Measurements from ENCODE around the gene SLC45A2.

The SLC45A2 gene

GRCh38 chr5:33994845-33995244 is 10.4 kb upstream of the SLC45A2 start:
- peaks cover 16% of the 10 kb centered on the region for H3K36me3 ChIP-seq (ENCODE audit: control insufficient read depth, insufficient read depth, low read length)
- no peak overlapping the region for H3K27ac ChIP-seq (ENCODE audit: low read depth, low read length, severe bottlenecking)
- no CpG with 5 or more reads among the region's 1 CpG for WGBS, 2 experiments (ENCODE audit: insufficient coverage in 2 of 2)
- H3K4me1 ChIP-seq (ENCODE audit: control insufficient read depth, insufficient read depth, low read length, poor library complexity, severe bottlenecking), result no peaks in the 10 kb centered on the region
- no peak overlapping the region for H3K4me3 ChIP-seq (ENCODE audit: extremely low read depth, insufficient read depth, low read length, poor library complexity, severe bottlenecking)
- no peaks in the 10 kb centered on the region for H3K9me3 ChIP-seq (ENCODE audit: control insufficient read depth, low read length)

- H3K36me3 ChIP-seq (ENCODE audit: control insufficient read depth, insufficient read depth, low read length), result peaks cover 28% of the 10 kb centered on the region
- H3K27ac ChIP-seq (ENCODE audit: low read depth, low read length, severe bottlenecking), result no peak overlapping the region
- no peaks in the 10 kb centered on the region for H3K9me3 ChIP-seq (ENCODE audit: control insufficient read depth, low read length)
- 100% methylated on average over 2 of the region's 2 CpGs for WGBS, 2 experiments (ENCODE audit: insufficient coverage in 2 of 2)
- H3K4me1 ChIP-seq (ENCODE audit: control insufficient read depth, insufficient read depth, low read length, poor library complexity, severe bottlenecking), result no peaks in the 10 kb centered on the region
- H3K4me3 ChIP-seq (ENCODE audit: extremely low read depth, insufficient read depth, low read length, poor library complexity, severe bottlenecking), result no peak overlapping the region
Observed at GRCh38 chr5:33992864-33993263, 8.4 kb upstream of the SLC45A2 start.

- Histone ChIP-seq H3K4me1 (ENCODE audit: control insufficient read depth, insufficient read depth, low read length, poor library complexity, severe bottlenecking) (no peaks in the 10 kb centered on the region), H3K4me3 (ENCODE audit: extremely low read depth, insufficient read depth, low read length, poor library complexity, severe bottlenecking) (no peak overlapping the region)
- 95 to 96% methylated on average over 6 of the region's 6 CpGs for WGBS, 2 experiments (ENCODE audit: insufficient coverage in 2 of 2)
Observed at GRCh38 chr5:33985447-33985846, 954 bp upstream of the SLC45A2 start.

GRCh38 chr5:33984178-33984577 is 315 bp downstream of the SLC45A2 start:
- Histone ChIP-seq H3K36me3 (ENCODE audit: control insufficient read depth, insufficient read depth, low read length) (peaks cover 20% of the 10 kb centered on the region), H3K9me3 (ENCODE audit: control insufficient read depth, low read length) (peaks cover 6% of the 10 kb centered on the region), H3K4me1 (ENCODE audit: control insufficient read depth, insufficient read depth, low read length, poor library complexity, severe bottlenecking) (no peaks in the 10 kb centered on the region), H3K4me3 (ENCODE audit: extremely low read depth, insufficient read depth, low read length, poor library complexity, severe bottlenecking) (no peak overlapping the region), H3K27ac (ENCODE audit: low read depth, low read length, severe bottlenecking) (no peak overlapping the region)
- 96 to 98% methylated on average over 15 of the region's 15 CpGs for WGBS, 2 experiments (ENCODE audit: insufficient coverage in 2 of 2)

More at GRCh38 chr5:33985447-33985846, 954 bp upstream of the SLC45A2 start:
- Histone ChIP-seq H3K27ac (ENCODE audit: low read depth, low read length, severe bottlenecking) (no peak overlapping the region), H3K9me3 (ENCODE audit: control insufficient read depth, low read length) (peaks cover 6% of the 10 kb centered on the region), H3K36me3 (ENCODE audit: control insufficient read depth, insufficient read depth, low read length) (peaks cover 24% of the 10 kb centered on the region)

- no peak overlapping the region for H3K4me3 ChIP-seq (ENCODE audit: extremely low read depth, insufficient read depth, low read length, poor library complexity, severe bottlenecking)
- peaks cover 6% of the 10 kb centered on the region for H3K9me3 ChIP-seq (ENCODE audit: control insufficient read depth, low read length)
- H3K36me3 ChIP-seq (ENCODE audit: control insufficient read depth, insufficient read depth, low read length), result no peaks in the 10 kb centered on the region
- no peak overlapping the region for H3K27ac ChIP-seq (ENCODE audit: low read depth, low read length, severe bottlenecking)
- no peaks in the 10 kb centered on the region for H3K4me1 ChIP-seq (ENCODE audit: control insufficient read depth, insufficient read depth, low read length, poor library complexity, severe bottlenecking)
- WGBS, 2 experiments (ENCODE audit: insufficient coverage in 2 of 2), result 85 to 100% methylated on average over 3 to 7 of the region's 8 CpGs
Observed at GRCh38 chr5:33981408-33982162, 2.9 kb downstream of the SLC45A2 start.

- no peaks in the 10 kb centered on the region for H3K36me3 ChIP-seq (ENCODE audit: control insufficient read depth, insufficient read depth, low read length)
- no peaks in the 10 kb centered on the region for H3K9me3 ChIP-seq (ENCODE audit: control insufficient read depth, low read length)
- H3K4me3 ChIP-seq (ENCODE audit: extremely low read depth, insufficient read depth, low read length, poor library complexity, severe bottlenecking), result no peak overlapping the region
- H3K4me1 ChIP-seq (ENCODE audit: control insufficient read depth, insufficient read depth, low read length, poor library complexity, severe bottlenecking), result no peaks in the 10 kb centered on the region
- no peak overlapping the region for H3K27ac ChIP-seq (ENCODE audit: low read depth, low read length, severe bottlenecking)
- 83 to 100% methylated on average over 1 of the region's 3 CpGs for whole genome bisulfite sequencing, 2 experiments (ENCODE audit: insufficient coverage in 2 of 2)
Observed at GRCh38 chr5:33980030-33980429, 4.5 kb downstream of the SLC45A2 start.

GRCh38 chr5:33978306-33978705 is 6.2 kb downstream of the SLC45A2 start:
- Histone ChIP-seq H3K36me3 (ENCODE audit: control insufficient read depth, insufficient read depth, low read length) (no peaks in the 10 kb centered on the region), H3K4me1 (ENCODE audit: control insufficient read depth, insufficient read depth, low read length, poor library complexity, severe bottlenecking) (no peaks in the 10 kb centered on the region), H3K27ac (ENCODE audit: low read depth, low read length, severe bottlenecking) (no peak overlapping the region), H3K4me3 (ENCODE audit: extremely low read depth, insufficient read depth, low read length, poor library complexity, severe bottlenecking) (no peak overlapping the region), H3K9me3 (ENCODE audit: control insufficient read depth, low read length) (no peaks in the 10 kb centered on the region)
- WGBS, 2 experiments (ENCODE audit: insufficient coverage in 2 of 2), result 75 to 78% methylated on average over 1 of the region's 1 CpG

GRCh38 chr5:33976307-33976706 is 8.2 kb downstream of the SLC45A2 start:
- Histone ChIP-seq H3K9me3 (ENCODE audit: control insufficient read depth, low read length) (no peaks in the 10 kb centered on the region), H3K4me3 (ENCODE audit: extremely low read depth, insufficient read depth, low read length, poor library complexity, severe bottlenecking) (no peak overlapping the region), H3K36me3 (ENCODE audit: control insufficient read depth, insufficient read depth, low read length) (no peaks in the 10 kb centered on the region), H3K4me1 (ENCODE audit: control insufficient read depth, insufficient read depth, low read length, poor library complexity, severe bottlenecking) (no peaks in the 10 kb centered on the region), H3K27ac (ENCODE audit: low read depth, low read length, severe bottlenecking) (no peak overlapping the region)
- no CpG with 5 or more reads among the region's 1 CpG for WGBS, 2 experiments (ENCODE audit: insufficient coverage in 2 of 2)

GRCh38 chr5:33975852-33976251 is 8.6 kb downstream of the SLC45A2 start:
- Histone ChIP-seq H3K4me3 (ENCODE audit: extremely low read depth, insufficient read depth, low read length, poor library complexity, severe bottlenecking) (no peak overlapping the region), H3K36me3 (ENCODE audit: control insufficient read depth, insufficient read depth, low read length) (no peaks in the 10 kb centered on the region), H3K9me3 (ENCODE audit: control insufficient read depth, low read length) (no peaks in the 10 kb centered on the region), H3K4me1 (ENCODE audit: control insufficient read depth, insufficient read depth, low read length, poor library complexity, severe bottlenecking) (no peaks in the 10 kb centered on the region), H3K27ac (ENCODE audit: low read depth, low read length, severe bottlenecking) (no peak overlapping the region)
- WGBS, 2 experiments (ENCODE audit: insufficient coverage in 2 of 2), result 71 to 74% methylated on average over 2 to 4 of the region's 5 CpGs

GRCh38 chr5:33973271-33973670 is 11.2 kb downstream of the SLC45A2 start:
- Histone ChIP-seq H3K36me3 (ENCODE audit: control insufficient read depth, insufficient read depth, low read length) (no peaks in the 10 kb centered on the region), H3K27ac (ENCODE audit: low read depth, low read length, severe bottlenecking) (no peak overlapping the region), H3K4me3 (ENCODE audit: extremely low read depth, insufficient read depth, low read length, poor library complexity, severe bottlenecking) (no peak overlapping the region), H3K4me1 (ENCODE audit: control insufficient read depth, insufficient read depth, low read length, poor library complexity, severe bottlenecking) (no peaks in the 10 kb centered on the region), H3K9me3 (ENCODE audit: control insufficient read depth, low read length) (no peaks in the 10 kb centered on the region)
- no CpG with 5 or more reads among the region's 2 CpGs for WGBS, 2 experiments (ENCODE audit: insufficient coverage in 2 of 2)
